ENCODE data around the gene SH3GL1. TPM values are rescaled to one million over a fixed set of nuclear protein-coding genes. Genes with fewer than 3 reads are reported as not detected.

SH3GL1 gene
- total and polyA plus RNA-seq, 9 of the 15 experiments (the other 6 are each of a cell fraction or from before 2014, with no cell fraction given), result 1.7 to 75.3 (median 25.7) TPM

DNA sequence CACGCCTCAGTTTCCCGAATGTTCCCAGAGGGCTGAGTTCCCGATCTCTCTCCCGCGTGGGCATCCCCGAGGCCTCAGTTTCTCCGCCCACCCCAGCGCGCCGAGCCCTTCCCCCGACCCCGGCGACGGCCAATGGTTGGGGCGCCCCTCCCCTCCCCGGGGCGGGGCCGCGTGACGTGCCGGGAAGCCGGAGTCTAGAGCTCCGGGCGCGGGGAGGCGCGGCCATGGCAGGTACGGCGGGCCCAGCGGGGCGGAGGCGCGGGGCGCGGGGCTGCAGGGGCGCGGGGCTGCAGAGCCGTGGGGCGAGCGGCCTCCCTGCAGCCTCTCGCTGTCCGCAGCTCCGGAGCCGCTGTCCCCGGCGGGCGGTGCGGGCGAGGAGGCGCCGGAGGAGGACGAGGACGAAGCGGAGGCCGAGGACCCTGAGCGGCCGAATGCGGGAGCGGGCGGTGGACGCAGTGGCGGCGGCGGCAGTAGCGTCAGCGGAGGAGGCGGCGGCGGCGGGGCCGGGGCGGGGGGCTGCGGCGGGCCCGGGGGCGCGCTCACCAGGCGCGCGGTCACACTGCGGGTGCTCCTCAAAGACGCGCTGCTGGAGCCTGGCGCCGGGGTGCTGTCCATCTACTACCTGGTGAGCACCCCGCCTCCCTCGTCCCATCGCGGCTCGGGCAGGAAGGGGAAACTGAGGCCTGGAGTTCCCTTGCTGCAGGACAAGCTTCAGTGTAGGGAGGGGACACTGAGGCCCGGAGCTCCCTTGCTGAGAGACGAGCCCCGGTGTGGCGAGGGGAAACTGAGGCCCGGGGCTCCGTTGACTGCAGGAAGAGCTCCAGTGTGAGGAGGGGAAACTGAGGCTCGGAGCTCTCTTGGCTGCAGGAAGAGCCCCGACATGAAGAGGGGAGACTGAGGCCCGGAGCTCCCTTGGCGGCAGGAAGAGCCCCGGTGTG, 56.7 kb downstream of the SH3GL1 start, which contains the start of gene MPND (continued):
- TF ChIP-seq SMAD4 (CRISPR knock-in tag; conservative IDR thresholded peaks at IDR 0.05), result no peak
- TF ChIP-seq BCOR (IDR thresholded peaks at IDR 0.05), result peak; percentile 97
- no peak for TF ChIP-seq POU5F1 (IDR thresholded peaks at IDR 0.05; ENCODE audit: borderline replicate concordance, low read depth, low read length, partially characterized antibody)
- TF ChIP-seq, protein P1, sequence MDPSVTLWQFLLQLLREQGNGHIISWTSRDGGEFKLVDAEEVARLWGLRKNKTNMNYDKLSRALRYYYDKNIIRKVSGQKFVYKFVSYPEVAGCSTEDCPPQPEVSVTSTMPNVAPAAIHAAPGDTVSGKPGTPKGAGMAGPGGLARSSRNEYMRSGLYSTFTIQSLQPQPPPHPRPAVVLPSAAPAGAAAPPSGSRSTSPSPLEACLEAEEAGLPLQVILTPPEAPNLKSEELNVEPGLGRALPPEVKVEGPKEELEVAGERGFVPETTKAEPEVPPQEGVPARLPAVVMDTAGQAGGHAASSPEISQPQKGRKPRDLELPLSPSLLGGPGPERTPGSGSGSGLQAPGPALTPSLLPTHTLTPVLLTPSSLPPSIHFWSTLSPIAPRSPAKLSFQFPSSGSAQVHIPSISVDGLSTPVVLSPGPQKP (CRISPR knock-in tag; IDR thresholded peaks at IDR 0.05), result no peak
- no peak for TF ChIP-seq PTBP1 (IDR thresholded peaks at IDR 0.05; ENCODE audit: low read depth, low read length)
- TF ChIP-seq CSDE1 (IDR thresholded peaks at IDR 0.05), result no peak
- no peak for TF ChIP-seq NFE2 (IDR thresholded peaks at IDR 0.05; ENCODE audit: low read depth)
- no peak for TF ChIP-seq PHF21A (IDR thresholded peaks at IDR 0.05; ENCODE audit: borderline replicate concordance, low read depth)
- no peak for TF ChIP-seq ZNF282 (CRISPR knock-in tag; IDR thresholded peaks at IDR 0.05)
- no peak for TF ChIP-seq ZNF778 (CRISPR knock-in tag; IDR thresholded peaks at IDR 0.05)
- no peak for TF ChIP-seq HDAC3 (IDR thresholded peaks at IDR 0.05; ENCODE audit: borderline replicate concordance, partially characterized antibody)
- TF ChIP-seq, protein P2, sequence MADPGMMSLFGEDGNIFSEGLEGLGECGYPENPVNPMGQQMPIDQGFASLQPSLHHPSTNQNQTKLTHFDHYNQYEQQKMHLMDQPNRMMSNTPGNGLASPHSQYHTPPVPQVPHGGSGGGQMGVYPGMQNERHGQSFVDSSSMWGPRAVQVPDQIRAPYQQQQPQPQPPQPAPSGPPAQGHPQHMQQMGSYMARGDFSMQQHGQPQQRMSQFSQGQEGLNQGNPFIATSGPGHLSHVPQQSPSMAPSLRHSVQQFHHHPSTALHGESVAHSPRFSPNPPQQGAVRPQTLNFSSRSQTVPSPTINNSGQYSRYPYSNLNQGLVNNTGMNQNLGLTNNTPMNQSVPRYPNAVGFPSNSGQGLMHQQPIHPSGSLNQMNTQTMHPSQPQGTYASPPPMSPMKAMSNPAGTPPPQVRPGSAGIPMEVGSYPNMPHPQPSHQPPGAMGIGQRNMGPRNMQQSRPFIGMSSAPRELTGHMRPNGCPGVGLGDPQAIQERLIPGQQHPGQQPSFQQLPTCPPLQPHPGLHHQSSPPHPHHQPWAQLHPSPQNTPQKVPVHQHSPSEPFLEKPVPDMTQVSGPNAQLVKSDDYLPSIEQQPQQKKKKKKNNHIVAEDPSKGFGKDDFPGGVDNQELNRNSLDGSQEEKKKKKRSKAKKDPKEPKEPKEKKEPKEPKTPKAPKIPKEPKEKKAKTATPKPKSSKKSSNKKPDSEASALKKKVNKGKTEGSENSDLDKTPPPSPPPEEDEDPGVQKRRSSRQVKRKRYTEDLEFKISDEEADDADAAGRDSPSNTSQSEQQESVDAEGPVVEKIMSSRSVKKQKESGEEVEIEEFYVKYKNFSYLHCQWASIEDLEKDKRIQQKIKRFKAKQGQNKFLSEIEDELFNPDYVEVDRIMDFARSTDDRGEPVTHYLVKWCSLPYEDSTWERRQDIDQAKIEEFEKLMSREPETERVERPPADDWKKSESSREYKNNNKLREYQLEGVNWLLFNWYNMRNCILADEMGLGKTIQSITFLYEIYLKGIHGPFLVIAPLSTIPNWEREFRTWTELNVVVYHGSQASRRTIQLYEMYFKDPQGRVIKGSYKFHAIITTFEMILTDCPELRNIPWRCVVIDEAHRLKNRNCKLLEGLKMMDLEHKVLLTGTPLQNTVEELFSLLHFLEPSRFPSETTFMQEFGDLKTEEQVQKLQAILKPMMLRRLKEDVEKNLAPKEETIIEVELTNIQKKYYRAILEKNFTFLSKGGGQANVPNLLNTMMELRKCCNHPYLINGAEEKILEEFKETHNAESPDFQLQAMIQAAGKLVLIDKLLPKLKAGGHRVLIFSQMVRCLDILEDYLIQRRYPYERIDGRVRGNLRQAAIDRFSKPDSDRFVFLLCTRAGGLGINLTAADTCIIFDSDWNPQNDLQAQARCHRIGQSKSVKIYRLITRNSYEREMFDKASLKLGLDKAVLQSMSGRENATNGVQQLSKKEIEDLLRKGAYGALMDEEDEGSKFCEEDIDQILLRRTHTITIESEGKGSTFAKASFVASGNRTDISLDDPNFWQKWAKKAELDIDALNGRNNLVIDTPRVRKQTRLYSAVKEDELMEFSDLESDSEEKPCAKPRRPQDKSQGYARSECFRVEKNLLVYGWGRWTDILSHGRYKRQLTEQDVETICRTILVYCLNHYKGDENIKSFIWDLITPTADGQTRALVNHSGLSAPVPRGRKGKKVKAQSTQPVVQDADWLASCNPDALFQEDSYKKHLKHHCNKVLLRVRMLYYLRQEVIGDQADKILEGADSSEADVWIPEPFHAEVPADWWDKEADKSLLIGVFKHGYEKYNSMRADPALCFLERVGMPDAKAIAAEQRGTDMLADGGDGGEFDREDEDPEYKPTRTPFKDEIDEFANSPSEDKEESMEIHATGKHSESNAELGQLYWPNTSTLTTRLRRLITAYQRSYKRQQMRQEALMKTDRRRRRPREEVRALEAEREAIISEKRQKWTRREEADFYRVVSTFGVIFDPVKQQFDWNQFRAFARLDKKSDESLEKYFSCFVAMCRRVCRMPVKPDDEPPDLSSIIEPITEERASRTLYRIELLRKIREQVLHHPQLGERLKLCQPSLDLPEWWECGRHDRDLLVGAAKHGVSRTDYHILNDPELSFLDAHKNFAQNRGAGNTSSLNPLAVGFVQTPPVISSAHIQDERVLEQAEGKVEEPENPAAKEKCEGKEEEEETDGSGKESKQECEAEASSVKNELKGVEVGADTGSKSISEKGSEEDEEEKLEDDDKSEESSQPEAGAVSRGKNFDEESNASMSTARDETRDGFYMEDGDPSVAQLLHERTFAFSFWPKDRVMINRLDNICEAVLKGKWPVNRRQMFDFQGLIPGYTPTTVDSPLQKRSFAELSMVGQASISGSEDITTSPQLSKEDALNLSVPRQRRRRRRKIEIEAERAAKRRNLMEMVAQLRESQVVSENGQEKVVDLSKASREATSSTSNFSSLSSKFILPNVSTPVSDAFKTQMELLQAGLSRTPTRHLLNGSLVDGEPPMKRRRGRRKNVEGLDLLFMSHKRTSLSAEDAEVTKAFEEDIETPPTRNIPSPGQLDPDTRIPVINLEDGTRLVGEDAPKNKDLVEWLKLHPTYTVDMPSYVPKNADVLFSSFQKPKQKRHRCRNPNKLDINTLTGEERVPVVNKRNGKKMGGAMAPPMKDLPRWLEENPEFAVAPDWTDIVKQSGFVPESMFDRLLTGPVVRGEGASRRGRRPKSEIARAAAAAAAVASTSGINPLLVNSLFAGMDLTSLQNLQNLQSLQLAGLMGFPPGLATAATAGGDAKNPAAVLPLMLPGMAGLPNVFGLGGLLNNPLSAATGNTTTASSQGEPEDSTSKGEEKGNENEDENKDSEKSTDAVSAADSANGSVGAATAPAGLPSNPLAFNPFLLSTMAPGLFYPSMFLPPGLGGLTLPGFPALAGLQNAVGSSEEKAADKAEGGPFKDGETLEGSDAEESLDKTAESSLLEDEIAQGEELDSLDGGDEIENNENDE (IDR thresholded peaks at IDR 0.05; ENCODE audit: low read depth, low read length), result no peak
- no peak for TF ChIP-seq NCOA4 (IDR thresholded peaks at IDR 0.05; ENCODE audit: partially characterized antibody)
- no peak for TF ChIP-seq ZNF764 (CRISPR knock-in tag; IDR thresholded peaks at IDR 0.05; ENCODE audit: low read depth)
- TF ChIP-seq ZNF146 (CRISPR knock-in tag; IDR thresholded peaks at IDR 0.05; ENCODE audit: unreplicated experiment), result no peak

Data from K562 (cell line).